Measurements from ENCODE around the gene CCDC14. TPM values are rescaled to one million over a fixed set of nuclear protein-coding genes. Genes with fewer than 3 reads are reported as not detected.

The CCDC14 gene
- total and polyA plus RNA-seq, 2 donors = 57.3 to 60.4 TPM

DNA sequence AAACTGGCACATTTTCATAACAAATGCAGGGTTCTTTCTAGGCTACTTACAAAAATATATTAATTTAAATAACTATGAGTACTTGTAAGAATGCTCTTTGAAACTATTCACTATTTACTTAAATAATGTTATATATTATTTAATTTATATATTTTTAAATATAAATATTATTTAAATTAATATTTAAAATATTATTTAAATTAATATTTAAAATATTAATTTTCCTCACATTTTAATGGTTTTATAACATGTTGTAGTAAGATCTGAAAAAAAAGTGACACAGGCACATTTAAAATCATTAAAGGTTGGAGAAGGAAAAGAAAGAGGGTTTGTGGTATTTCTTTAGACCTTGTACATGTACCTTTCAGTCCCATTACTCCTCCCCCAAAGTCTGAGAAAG is 34.6 kb downstream of the CCDC14 start:
- Histone ChIP-seq H3K27me3 (ENCODE audit: control insufficient read depth in 2 of 2, insufficient read depth in 1 of 2, low read length in 1 of 2) (no peaks in the 10 kb centered on the region), H3K36me3 (ENCODE audit: control insufficient read depth in 2 of 2, insufficient read depth in 2 of 2, low read length in 1 of 2) (peaks cover 6 to 13% of the 10 kb centered on the region in 2 donors), H3K27ac (ENCODE audit: low read depth in 1 of 2, low read length in 1 of 2) (no peak overlapping the region), H3K9me3 (ENCODE audit: control insufficient read depth in 2 of 2, insufficient read depth in 1 of 2, low read length in 1 of 2) (no peaks in the 10 kb centered on the region), H3K4me1 (ENCODE audit: control insufficient read depth in 2 of 2, insufficient read depth in 2 of 2, low read length in 2 of 2) (no peaks in the 10 kb centered on the region), H3K4me3 (ENCODE audit: low read length in 2 of 2) (no peak overlapping the region)
- no peak for DNase-seq (ENCODE audit: low read depth in 6 of 9, low spot score in 9 of 9)

DNA sequence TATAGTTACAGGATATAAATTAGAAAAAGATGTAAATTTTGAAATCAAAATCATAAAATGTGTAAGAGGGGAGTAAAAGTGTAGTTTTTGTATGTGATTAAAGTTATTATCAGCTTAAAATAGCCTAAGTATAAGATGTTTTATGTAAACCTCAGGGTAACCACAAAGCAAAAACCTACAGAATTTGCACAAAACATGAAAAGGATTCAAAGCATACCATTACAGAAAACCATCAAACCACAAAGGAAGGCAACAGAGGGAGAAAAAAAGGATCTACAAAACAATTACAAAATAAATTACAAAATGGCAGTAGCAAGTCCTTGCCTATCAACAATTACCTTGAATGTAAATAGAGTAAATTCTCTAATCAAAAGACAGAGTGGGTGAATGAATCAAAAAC is 40.2 kb downstream of the CCDC14 start:
- peaks cover 0 to 3% of the 10 kb centered on the region in 2 donors for H3K9me3 ChIP-seq (ENCODE audit: control insufficient read depth in 2 of 2, insufficient read depth in 1 of 2, low read length in 1 of 2)
- H3K36me3 ChIP-seq (ENCODE audit: control insufficient read depth in 2 of 2, insufficient read depth in 2 of 2, low read length in 1 of 2) = peaks cover 10 to 13% of the 10 kb centered on the region in 2 donors
- H3K27me3 ChIP-seq (ENCODE audit: control insufficient read depth in 2 of 2, insufficient read depth in 1 of 2, low read length in 1 of 2) = no peaks in the 10 kb centered on the region
- DNase-seq (ENCODE audit: low read depth in 6 of 9, low spot score in 9 of 9) = no peak
- H3K4me1 ChIP-seq (ENCODE audit: control insufficient read depth in 2 of 2, insufficient read depth in 2 of 2, low read length in 2 of 2) = no peaks in the 10 kb centered on the region
- H3K27ac ChIP-seq (ENCODE audit: low read depth in 1 of 2, low read length in 1 of 2) = no peak overlapping the region
- H3K4me3 ChIP-seq (ENCODE audit: low read length in 2 of 2) = no peak overlapping the region

DNA sequence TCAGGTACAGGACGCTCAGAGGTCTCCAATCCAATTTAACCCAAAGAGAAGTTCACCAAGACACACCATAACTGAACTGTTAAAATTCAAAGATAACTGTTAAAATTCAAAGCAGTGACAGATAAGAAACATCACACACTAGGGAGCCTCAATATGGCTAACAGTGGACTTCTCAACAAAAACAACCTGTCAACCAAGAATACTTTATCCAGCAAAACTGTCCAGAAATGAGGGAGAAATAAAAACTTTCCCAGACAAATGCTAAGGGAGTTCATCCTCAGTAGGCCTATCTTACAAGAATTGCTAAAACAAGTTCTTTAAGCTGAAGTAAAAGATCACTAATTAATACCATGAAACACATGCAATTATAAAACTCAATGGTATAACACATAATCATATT is 40.6 kb downstream of the CCDC14 start:
- no peaks in the 10 kb centered on the region for H3K4me1 ChIP-seq (ENCODE audit: control insufficient read depth in 2 of 2, insufficient read depth in 2 of 2, low read length in 2 of 2)
- no peak for DNase-seq (ENCODE audit: low read depth in 6 of 9, low spot score in 9 of 9)
- H3K36me3 ChIP-seq (ENCODE audit: control insufficient read depth in 2 of 2, insufficient read depth in 2 of 2, low read length in 1 of 2) = peaks cover 10 to 13% of the 10 kb centered on the region in 2 donors
- no peak overlapping the region for H3K27ac ChIP-seq (ENCODE audit: low read depth in 1 of 2, low read length in 1 of 2)
- H3K27me3 ChIP-seq (ENCODE audit: control insufficient read depth in 2 of 2, insufficient read depth in 1 of 2, low read length in 1 of 2) = no peaks in the 10 kb centered on the region
- 97% methylated on average over 1 of the region's 1 CpG for WGBS
- H3K4me3 ChIP-seq (ENCODE audit: low read length in 2 of 2) = no peak overlapping the region
- peaks cover 0 to 3% of the 10 kb centered on the region in 2 donors for H3K9me3 ChIP-seq (ENCODE audit: control insufficient read depth in 2 of 2, insufficient read depth in 1 of 2, low read length in 1 of 2)

DNA sequence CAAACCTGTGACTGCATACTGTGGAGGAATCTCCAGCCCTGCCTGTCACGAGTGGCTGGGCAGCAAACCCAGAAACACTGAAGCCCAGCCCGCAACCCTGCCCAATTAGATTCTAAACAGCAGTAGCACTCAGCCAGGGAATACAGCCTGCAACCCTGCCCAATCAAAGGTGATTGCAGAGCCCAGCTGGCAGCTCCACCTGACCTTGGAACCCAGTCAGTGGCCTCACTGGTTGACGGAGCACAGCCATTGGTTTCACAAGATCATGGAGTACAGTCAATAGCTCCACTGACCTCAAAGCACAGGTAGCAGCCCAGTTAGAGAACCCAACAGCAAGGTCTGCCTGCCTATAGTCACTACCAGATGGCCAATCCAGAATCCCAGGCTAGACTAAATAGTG is 41.7 kb downstream of the CCDC14 start:
- no peaks in the 10 kb centered on the region for H3K4me1 ChIP-seq (ENCODE audit: control insufficient read depth in 2 of 2, insufficient read depth in 2 of 2, low read length in 2 of 2)
- no peak overlapping the region for H3K27ac ChIP-seq (ENCODE audit: low read depth in 1 of 2, low read length in 1 of 2)
- peaks cover 0 to 3% of the 10 kb centered on the region in 2 donors for H3K9me3 ChIP-seq (ENCODE audit: control insufficient read depth in 2 of 2, insufficient read depth in 1 of 2, low read length in 1 of 2)
- 98% methylated on average over 3 of the region's 3 CpGs for WGBS
- peaks cover 15 to 17% of the 10 kb centered on the region in 2 donors for H3K36me3 ChIP-seq (ENCODE audit: control insufficient read depth in 2 of 2, insufficient read depth in 2 of 2, low read length in 1 of 2)
- no peak for DNase-seq (ENCODE audit: low read depth in 6 of 9, low spot score in 9 of 9)
- no peak overlapping the region for H3K4me3 ChIP-seq (ENCODE audit: low read length in 2 of 2)
- H3K27me3 ChIP-seq (ENCODE audit: control insufficient read depth in 2 of 2, insufficient read depth in 1 of 2, low read length in 1 of 2) = no peaks in the 10 kb centered on the region

DNA sequence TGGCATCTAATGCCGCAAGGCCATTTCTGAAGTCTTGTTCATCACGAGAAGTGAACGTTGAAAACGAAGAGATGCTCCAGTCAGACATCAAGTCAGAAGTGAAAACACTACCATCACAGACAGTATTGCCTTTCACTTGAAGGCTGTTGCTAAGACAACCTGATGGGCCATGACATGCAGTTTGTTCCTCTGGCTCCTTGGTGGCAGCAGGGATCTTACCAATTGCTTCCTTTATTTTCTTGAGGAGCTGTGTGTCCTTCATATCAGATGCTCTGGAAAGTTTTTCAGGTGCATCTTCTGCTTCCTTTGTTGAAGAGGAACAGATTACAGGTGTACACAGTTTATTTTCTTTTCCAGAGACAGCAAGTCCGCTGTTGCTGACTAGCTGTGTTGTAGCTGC is 46.2 kb downstream of the CCDC14 start:
- DNase-seq (ENCODE audit: low read depth in 6 of 9, low spot score in 9 of 9) = no peak

DNA sequence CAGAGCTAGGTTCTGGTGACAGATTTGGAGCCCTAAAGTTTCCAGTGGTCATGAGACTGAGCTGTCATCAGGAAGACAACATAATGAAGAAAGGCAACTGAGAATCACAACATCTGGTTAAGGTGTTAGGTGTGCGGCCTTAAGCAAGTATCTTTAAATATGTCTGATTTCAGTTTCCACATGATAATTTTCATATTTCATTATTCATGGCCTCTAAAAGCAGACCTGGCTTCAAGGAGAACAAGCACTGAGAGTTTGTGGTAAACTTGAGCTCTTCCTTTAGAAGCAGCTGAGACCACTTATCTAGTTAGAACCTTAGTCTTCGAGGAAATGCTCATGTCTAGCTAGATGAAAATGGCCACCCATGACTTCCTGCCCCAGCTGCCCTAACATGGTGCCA is 51.2 kb downstream of the CCDC14 start:
- 77% methylated on average over 2 of the region's 2 CpGs for WGBS
- peaks cover 2 to 3% of the 10 kb centered on the region in 2 donors for H3K36me3 ChIP-seq (ENCODE audit: control insufficient read depth in 2 of 2, insufficient read depth in 2 of 2, low read length in 1 of 2)
- no peak overlapping the region for H3K4me3 ChIP-seq (ENCODE audit: low read length in 2 of 2)
- no peak for DNase-seq (ENCODE audit: low read depth in 6 of 9, low spot score in 9 of 9)
- H3K4me1 ChIP-seq (ENCODE audit: control insufficient read depth in 2 of 2, insufficient read depth in 2 of 2, low read length in 2 of 2) = no peaks in the 10 kb centered on the region
- H3K27ac ChIP-seq (ENCODE audit: low read depth in 1 of 2, low read length in 1 of 2) = no peak overlapping the region
- H3K27me3 ChIP-seq (ENCODE audit: control insufficient read depth in 2 of 2, insufficient read depth in 1 of 2, low read length in 1 of 2) = no peaks in the 10 kb centered on the region
- H3K9me3 ChIP-seq (ENCODE audit: control insufficient read depth in 2 of 2, insufficient read depth in 1 of 2, low read length in 1 of 2) = no peaks in the 10 kb centered on the region

More for the DNA sequence above, 46.2 kb downstream of the CCDC14 start:
- 79% methylated on average over 5 of the region's 5 CpGs for WGBS
- Histone ChIP-seq H3K4me3 (ENCODE audit: low read length in 2 of 2) (no peak overlapping the region), H3K4me1 (ENCODE audit: control insufficient read depth in 2 of 2, insufficient read depth in 2 of 2, low read length in 2 of 2) (no peaks in the 10 kb centered on the region), H3K27ac (ENCODE audit: low read depth in 1 of 2, low read length in 1 of 2) (no peak overlapping the region), H3K36me3 (ENCODE audit: control insufficient read depth in 2 of 2, insufficient read depth in 2 of 2, low read length in 1 of 2) (peaks cover 11 to 15% of the 10 kb centered on the region in 2 donors), H3K9me3 (ENCODE audit: control insufficient read depth in 2 of 2, insufficient read depth in 1 of 2, low read length in 1 of 2) (peaks cover 0 to 3% of the 10 kb centered on the region in 2 donors), H3K27me3 (ENCODE audit: control insufficient read depth in 2 of 2, insufficient read depth in 1 of 2, low read length in 1 of 2) (no peaks in the 10 kb centered on the region)

DNA sequence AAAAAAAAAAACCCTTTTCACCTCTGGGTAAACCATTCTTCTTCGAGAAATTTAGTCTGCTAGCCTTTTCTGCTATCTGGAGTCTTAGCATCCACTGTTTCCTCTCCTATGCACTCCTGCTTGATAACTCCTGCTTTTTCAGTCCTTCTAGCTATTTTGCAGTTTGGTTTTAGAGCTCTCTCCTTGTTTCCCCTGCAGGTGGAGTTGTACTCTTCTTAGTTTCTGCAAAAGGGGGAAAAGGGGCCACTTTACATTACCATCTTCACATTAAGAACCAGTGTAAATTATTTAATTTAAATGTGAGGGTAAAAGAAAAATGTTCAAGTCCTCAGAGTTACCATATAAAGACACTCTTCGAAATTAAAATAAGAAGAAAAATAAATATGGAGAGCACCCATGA is 53.3 kb downstream of the CCDC14 start:
- H3K4me3 ChIP-seq (ENCODE audit: low read length in 2 of 2) = no peak overlapping the region
- H3K27me3 ChIP-seq (ENCODE audit: control insufficient read depth in 2 of 2, insufficient read depth in 1 of 2, low read length in 1 of 2) = no peaks in the 10 kb centered on the region
- H3K9me3 ChIP-seq (ENCODE audit: control insufficient read depth in 2 of 2, insufficient read depth in 1 of 2, low read length in 1 of 2) = no peaks in the 10 kb centered on the region
- WGBS = 88% methylated on average over 2 of the region's 2 CpGs
- H3K27ac ChIP-seq (ENCODE audit: low read depth in 1 of 2, low read length in 1 of 2) = no peak overlapping the region
- H3K4me1 ChIP-seq (ENCODE audit: control insufficient read depth in 2 of 2, insufficient read depth in 2 of 2, low read length in 2 of 2) = no peaks in the 10 kb centered on the region
- DNase-seq (ENCODE audit: low read depth in 6 of 9, low spot score in 9 of 9) = no peak
- H3K36me3 ChIP-seq (ENCODE audit: control insufficient read depth in 2 of 2, insufficient read depth in 2 of 2, low read length in 1 of 2) = no peaks in the 10 kb centered on the region

DNA sequence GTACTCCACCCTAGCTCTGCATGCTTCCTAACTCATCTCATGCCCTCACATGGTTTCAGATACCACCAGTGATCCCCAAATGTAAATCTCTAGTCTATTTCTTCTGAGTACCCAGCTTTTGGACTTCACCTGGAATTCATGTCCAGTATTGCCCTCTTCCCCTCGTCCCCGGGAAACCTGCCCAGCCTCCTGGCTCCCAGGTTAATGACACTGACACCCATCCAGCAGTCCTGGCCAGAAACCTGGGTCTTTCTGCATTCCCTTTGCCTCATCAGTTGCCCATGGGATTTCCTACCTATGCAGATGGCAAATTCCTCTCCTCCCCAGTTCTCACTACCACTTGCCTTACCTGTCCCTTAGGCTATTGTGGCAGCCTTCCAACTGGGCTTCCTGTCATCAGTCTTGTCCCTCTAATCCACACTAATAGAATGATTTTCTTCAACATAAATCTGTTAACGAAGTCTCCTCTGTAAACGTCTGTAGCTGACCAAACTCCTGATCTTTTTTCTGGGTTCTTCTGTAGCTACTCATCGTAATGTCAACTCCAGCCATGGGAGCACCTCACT is 61.6 kb downstream of the CCDC14 start:
- 95% methylated on average over 5 of the region's 5 CpGs for WGBS
- H3K36me3 ChIP-seq (ENCODE audit: control insufficient read depth in 2 of 2, insufficient read depth in 2 of 2, low read length in 1 of 2) = no peaks in the 10 kb centered on the region
- no peak for DNase-seq (ENCODE audit: low read depth in 6 of 9, low spot score in 9 of 9)
- H3K4me1 ChIP-seq (ENCODE audit: control insufficient read depth in 2 of 2, insufficient read depth in 2 of 2, low read length in 2 of 2) = no peaks in the 10 kb centered on the region
- H3K9me3 ChIP-seq (ENCODE audit: control insufficient read depth in 2 of 2, insufficient read depth in 1 of 2, low read length in 1 of 2) = no peaks in the 10 kb centered on the region
- no peak overlapping the region for H3K4me3 ChIP-seq (ENCODE audit: low read length in 2 of 2)
- H3K27me3 ChIP-seq (ENCODE audit: control insufficient read depth in 2 of 2, insufficient read depth in 1 of 2, low read length in 1 of 2) = no peaks in the 10 kb centered on the region
- H3K27ac ChIP-seq (ENCODE audit: low read depth in 1 of 2, low read length in 1 of 2) = no peak overlapping the region

DNA sequence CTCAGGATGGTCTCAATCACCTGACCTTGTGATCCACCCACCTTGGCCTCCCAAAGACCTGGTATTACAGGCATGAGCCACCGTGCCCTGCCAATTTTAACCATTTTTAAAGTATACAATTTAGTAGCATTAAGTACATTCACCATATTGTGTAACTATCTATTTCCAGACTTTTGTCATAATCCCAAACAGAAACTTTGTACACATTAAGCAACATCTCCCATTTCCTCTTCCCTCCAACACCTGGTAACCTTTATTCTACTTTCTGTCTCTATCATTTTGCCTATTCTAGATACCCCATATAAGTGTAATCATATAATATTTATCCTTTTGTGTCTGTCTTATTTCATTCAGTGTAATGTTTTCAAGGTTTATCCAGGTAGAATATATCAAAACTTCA is 68.0 kb downstream of the CCDC14 start:
- no peak for DNase-seq (ENCODE audit: low read depth in 6 of 9, low spot score in 9 of 9)
- no peak overlapping the region for H3K27ac ChIP-seq (ENCODE audit: low read depth in 1 of 2, low read length in 1 of 2)
- no peak overlapping the region for H3K4me3 ChIP-seq (ENCODE audit: low read length in 2 of 2)
- no peaks in the 10 kb centered on the region for H3K36me3 ChIP-seq (ENCODE audit: control insufficient read depth in 2 of 2, insufficient read depth in 2 of 2, low read length in 1 of 2)
- no peaks in the 10 kb centered on the region for H3K27me3 ChIP-seq (ENCODE audit: control insufficient read depth in 2 of 2, insufficient read depth in 1 of 2, low read length in 1 of 2)
- no peaks in the 10 kb centered on the region for H3K4me1 ChIP-seq (ENCODE audit: control insufficient read depth in 2 of 2, insufficient read depth in 2 of 2, low read length in 2 of 2)
- H3K9me3 ChIP-seq (ENCODE audit: control insufficient read depth in 2 of 2, insufficient read depth in 1 of 2, low read length in 1 of 2) = peaks cover 0 to 9% of the 10 kb centered on the region in 2 donors
- 100% methylated on average over 1 of the region's 1 CpG for whole genome bisulfite sequencing

DNA sequence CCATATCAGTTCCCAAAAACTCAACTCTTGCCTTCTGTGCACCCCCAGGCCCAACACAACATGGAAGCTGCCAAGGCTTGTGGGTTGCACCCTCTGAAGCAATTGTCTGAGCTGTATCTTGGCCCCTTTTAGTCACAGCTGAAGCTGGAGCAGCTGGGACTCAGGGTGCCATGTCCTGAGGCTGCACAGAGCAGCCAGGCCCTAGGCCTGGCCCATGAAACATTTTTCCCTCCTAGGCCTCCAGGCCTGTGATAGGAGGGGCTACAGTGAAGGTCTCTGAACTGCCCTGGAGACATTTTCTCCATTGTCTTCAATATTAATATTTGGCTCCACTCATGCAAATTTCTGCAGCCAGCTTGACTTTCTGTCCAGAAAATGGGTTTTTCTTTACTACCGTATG is 68.8 kb downstream of the CCDC14 start:
- Histone ChIP-seq H3K9me3 (ENCODE audit: control insufficient read depth in 2 of 2, insufficient read depth in 1 of 2, low read length in 1 of 2) (peaks cover 0 to 9% of the 10 kb centered on the region in 2 donors), H3K4me1 (ENCODE audit: control insufficient read depth in 2 of 2, insufficient read depth in 2 of 2, low read length in 2 of 2) (no peaks in the 10 kb centered on the region), H3K36me3 (ENCODE audit: control insufficient read depth in 2 of 2, insufficient read depth in 2 of 2, low read length in 1 of 2) (no peaks in the 10 kb centered on the region), H3K27me3 (ENCODE audit: control insufficient read depth in 2 of 2, insufficient read depth in 1 of 2, low read length in 1 of 2) (no peaks in the 10 kb centered on the region), H3K27ac (ENCODE audit: low read depth in 1 of 2, low read length in 1 of 2) (no peak overlapping the region), H3K4me3 (ENCODE audit: low read length in 2 of 2) (no peak overlapping the region)
- no peak for DNase-seq (ENCODE audit: low read depth in 6 of 9, low spot score in 9 of 9)
- 0% methylated on average over 1 of the region's 1 CpG for WGBS
